HG02981 (cell line): ENCODE measurements around the gene TMEM109.

Experiments used
- ATAC-seq: cut with Tn5 transposase; IDR thresholded peaks from one replicate; pipeline ENCODE4 v1.9.1; 2021; ENCODE audit warnings: mild to moderate bottlenecking, moderate library complexity; ENCODE audit not compliant: unreplicated experiment

The TMEM109 gene

GRCh38 chr11:60939301-60939700 lies 25.3 kb downstream of the TMEM109 start:
- ATAC-seq = no peak

DNA sequence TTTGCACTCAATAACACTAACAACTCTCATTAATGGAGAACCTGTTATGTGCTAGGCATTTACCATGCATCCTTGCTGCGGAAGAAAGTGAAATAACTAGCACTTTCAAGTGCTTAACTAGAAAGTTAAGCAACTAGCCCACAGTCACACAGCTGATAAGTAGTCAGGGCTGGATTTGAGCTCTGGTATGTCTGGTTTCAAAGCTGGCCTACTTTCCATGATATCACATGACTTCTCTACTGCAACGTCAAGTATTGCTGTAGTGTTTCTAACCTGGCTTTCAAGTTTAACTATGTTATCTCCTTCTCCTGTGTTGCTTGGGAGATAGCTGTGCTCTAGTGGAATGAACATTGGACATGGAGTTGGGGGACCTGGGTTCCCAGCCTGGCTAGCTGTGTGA lies 25.9 kb downstream of the TMEM109 start:
- ATAC-seq = no peak

DNA sequence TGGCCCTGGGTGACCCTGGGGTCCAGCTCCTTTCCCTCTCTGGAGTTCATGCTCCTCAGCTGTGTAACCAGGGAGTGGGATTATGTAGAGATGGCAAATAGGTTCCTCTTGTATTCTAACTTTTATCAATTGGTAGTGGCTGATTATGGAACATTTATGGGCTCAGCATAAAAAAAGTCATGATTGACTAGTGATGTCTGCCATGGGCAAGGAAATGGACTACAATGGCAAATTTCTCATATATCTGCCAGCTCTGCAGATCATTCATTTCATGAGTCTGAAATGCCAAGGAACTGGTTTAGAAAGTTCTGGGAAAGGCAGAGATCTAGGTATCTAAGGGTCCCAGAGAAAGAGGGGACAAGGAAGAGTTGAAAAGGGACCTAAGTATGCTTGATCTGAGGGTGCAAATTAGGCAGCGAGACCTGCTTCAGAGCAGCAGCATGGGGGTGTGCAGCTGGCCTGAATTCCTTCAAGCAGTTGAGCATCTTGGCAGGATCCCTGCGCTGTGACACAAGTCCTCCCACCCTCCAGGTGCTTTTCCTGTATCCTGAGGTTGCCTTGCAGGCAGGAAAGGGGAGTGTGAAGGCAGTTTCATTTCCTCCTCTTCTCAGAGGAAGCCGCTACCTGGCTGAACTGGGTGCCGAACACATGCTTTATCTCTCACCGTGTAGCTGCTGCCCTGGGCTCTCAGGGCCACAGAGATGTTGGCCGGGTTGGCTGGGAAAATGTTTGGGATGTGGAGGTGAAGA lies 27.6 kb downstream of the TMEM109 start:
- no peak for ATAC-seq

DNA sequence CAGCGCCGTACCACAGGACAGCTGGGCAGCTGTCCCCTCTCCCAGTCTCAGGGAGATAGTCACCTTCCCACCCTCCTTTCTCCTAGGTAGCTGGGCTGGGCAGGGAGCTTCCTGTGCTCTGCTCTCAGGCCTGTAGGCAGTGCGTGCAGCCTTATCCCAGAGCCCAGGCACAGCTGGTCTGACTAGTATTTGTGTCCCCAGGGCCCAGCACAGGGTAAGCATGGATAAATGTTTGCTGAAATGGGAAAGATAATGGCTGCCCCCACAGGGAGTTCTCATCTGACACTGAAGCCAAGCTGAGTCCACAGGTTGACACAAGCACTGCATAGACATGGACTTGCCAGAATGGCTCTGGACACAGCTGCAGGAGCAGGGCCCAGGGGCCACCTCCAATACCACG lies 28.3 kb downstream of the TMEM109 start:
- ATAC-seq = no peak

- ATAC-seq = no peak
Measured at GRCh38 chr11:60942970-60943565, 29.1 kb downstream of the TMEM109 start.

DNA sequence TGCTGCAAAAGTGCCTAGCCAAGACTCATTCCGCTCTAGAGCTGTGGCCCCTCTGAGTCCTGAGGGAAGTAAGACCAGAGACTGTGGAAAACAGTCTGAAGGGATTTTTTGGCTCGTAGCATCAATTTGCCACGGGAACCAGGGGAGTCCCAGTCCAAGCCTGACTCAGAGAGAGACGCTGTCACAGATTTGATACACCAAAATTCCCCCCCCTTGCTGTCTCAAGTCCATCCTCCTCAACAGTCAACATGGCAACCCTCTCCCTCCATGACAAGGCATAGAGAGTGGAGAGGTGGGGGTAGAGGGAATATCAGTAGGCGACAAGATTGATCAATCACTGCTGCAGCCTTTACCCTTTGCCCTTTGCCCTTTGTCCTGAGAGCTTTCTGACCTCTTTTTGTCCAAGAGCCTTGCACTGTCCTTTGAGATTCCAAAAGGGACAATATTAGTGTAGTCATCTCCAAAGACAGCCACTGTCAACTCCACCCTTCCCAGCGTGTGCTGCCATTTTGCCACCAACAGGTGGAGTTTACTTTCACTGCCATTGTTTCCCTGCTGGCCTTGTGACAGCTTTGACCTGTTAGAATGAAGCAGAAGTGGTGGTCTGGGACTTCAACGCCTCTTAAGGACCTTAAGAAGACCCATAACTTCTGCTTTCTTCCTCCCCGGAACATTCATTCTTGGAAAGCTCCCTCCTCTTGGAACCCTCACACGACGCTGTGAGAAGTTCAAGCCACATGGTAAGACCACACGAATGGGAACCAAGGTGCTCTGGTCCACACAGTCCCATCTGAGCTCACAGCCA lies 30.7 kb downstream of the TMEM109 start:
- ATAC-seq = no peak

DNA sequence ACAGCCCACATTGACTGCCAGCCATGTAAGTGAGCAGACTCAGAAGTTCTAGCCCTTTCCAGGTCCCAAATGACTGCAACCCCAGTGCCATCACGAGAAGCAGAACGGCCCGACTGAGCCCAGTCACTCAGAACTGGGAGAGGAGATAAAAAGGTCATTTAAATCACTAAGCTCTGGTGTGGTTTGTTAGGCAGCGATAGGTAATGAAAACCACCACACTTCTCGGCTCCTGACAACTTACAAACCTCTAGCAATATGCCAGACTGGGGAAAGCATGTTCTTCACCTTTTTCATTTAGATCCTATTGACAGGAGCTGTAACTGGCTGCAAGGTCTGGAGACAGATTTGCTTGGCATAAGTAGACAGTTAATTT lies 31.3 kb downstream of the TMEM109 start:
- ATAC-seq = no peak

DNA sequence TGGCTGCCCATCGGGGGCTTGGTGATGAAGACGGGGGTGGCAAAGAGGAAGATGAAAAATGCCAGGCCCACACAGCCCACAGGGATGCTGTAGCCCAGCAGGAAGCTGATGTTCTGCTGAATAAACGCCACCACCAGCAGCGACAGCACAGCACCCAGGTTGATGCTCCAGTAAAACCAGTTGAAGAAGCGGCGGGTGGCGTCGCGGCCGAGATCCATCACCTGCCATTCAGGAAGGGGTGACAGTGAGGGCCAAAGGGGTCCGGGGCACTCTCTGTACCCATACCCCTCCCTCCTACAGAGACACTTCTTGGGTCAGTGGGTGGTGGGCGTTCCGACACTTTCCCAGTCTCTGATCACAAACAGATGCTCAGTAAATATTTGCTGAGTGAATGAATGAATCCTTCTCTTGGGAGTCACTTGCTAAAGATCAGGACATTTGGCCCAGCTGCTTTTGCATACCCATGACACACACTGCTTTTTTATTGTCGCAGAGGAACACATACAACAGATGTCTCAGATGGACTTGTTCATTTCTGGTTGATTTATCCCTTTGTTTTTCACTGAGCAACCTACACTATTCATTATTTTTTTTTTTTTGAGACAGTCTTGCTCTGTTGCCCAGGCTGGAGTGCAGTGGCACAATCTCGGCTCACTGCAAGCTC lies 32.8 kb downstream of the TMEM109 start:
- ATAC-seq = no peak

GRCh38 chr11:60947700-60948099 lies 33.7 kb downstream of the TMEM109 start:
- no peak for ATAC-seq

DNA sequence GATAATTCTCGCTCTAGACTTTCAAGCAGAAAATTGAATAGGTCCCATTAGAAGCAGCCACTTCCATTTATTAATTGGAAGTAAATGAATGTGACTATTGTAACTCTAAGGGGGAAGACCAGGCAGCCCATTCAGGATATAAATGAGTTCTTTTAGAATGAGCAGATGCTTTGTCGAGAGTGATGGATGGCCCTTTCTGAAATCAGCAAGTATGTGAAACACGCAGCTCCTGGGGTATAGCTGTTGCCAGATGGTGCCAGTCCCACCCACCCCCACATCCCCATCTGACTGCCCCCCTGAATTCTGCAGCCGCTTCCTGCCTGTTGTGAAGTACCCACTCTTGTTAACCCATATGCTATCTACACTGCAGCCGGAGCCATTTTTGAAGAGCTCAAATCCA lies 34.3 kb downstream of the TMEM109 start:
- ATAC-seq = no peak

- no peak for ATAC-seq
Measured at GRCh38 chr11:60950024-60950423, 36.1 kb downstream of the TMEM109 start.

DNA sequence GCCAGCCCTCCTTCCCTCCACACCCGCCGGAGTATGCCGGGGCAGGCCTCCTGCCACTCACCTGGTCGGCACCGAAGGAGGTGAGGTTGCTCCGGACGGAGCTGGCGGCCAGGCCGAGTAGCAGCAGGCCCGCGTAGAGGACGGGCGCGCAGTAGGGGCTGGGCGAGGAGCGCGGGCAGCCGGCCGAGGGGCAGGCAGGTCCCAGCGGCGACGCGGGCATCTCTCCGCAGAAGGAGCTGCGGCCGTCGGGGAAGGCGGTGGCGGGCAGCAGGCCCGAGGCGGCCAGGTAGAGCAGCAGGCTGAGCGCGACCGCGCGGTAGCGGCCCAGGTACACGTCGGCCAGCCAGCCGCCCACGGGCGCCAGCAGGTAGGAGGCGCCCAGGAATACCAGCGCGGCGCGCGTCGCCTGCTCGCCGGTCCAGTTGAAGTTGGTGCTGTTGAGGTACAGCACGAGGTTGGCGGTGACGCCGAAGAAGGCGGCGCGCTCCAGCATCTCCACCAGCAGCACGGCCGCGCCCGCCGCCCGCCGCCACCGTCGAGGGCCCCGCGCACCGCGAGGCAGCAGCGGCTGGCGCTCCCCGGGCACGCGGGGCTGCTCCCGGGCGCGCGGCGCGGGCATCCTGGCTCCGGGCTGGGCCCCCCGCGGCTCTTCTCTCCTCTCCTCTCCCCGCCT lies 37.1 kb downstream of the TMEM109 start:
- ATAC-seq = no peak

DNA sequence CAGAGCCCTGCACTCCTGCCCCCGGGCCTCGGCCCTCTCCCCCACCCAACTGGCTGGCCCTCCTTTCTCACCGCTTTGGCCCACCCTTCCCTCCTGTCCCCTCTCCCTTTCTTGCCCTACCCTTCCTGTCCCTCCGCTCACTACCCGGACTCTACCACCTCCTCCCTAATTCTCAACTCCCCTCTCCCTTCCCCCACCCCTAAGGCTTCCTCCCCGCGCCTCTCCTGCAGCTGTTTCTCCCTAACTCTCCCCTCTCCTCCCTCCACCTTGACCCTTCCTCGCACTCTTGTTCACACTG lies 37.6 kb downstream of the TMEM109 start:
- ATAC-seq = no peak

GRCh38 chr11:60951904-60952741 lies 38.2 kb downstream of the TMEM109 start, which contains the start of gene SLC15A3:
Gene SLC15A3 (minus strand): TSS chr11:60952176. CDS start chr11:60951551, 625 bp downstream.
- peak; percentile 77 for ATAC-seq

- no peak for ATAC-seq
Measured at GRCh38 chr11:60952742-60953170, 38.8 kb downstream of the TMEM109 start.

- ATAC-seq = no peak
Measured at GRCh38 chr11:60953781-60954180, 39.8 kb downstream of the TMEM109 start.

DNA sequence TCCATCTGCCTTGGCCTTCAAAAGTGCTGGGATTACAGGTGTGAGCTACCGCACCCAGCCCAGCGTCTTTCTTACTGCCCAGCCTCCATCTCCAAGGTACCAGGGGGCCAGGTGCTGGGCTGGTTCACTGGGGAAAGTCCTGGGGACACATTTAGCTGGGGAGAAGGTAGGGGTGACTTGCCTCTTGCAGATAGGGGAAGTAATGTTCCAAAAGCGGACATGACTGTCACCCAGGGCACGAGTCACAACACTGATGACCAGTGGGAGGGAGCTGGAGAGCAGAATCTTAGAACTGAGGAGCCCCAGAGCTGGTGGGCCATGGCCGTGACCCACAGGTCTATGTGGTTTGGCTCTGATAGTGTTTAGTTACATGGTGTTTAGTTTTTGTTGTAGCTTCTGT lies 40.5 kb downstream of the TMEM109 start:
- ATAC-seq = no peak

DNA sequence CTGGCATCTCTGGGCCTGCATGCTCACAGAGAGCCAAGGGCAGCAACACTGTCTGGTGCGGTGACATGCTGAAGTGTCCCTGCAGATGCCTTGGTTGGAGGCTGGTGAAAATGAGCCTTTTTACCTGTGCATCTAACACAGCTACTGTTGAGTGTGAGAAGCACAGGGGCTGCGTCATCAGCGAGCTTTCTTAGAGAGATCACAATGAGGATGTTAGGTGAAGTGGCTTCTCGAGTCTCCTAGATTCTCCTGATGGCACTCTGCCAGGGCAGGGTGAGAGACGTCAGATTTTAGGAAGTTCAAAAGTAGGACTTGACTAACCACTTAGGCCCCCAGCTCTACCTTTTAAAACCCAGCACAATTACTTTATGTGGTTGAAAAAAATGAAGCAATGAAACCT lies 41.6 kb downstream of the TMEM109 start:
- no peak for ATAC-seq

DNA sequence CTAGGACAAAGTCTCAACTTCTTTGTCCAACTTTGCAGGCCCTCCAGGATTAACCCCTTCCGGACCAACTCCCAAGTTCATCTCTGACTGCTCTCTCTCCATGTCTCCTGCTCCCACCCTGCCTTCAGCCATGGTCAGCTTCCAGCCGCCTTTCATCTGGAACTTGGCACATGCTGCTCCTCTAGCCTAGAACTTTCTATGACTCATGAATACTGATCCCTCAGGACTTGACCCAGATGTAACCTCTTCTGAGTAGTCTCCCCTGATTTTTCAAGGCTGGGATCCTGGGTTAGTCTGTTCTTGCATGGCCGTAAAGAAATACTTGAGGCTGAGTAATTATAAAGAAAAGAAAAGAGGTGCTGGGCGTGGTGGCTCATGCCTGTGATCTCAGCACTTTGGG lies 43.2 kb downstream of the TMEM109 start:
- no peak for ATAC-seq

DNA sequence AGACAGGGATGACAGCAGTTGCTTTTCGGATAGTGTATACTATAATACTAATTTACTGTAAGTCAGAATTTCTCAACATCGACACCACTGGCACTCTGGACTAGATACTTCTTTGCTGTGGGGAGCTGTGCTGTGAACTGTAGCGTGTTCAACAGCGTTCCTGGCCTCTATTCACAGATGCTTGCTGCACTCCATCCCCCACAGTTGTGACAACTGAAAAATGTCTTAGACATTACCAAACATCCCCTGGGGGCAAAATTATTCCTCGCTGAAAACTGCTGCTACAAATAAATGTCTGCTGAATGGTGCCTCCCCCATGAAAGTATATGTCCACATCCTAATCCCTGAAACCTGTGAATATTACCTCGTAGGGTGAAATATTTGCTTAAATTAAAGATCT lies 45.5 kb downstream of the TMEM109 start:
- no peak for ATAC-seq
